C4-2B (cell line): ENCODE data around the gene SLCO3A1.

Experiments
- ZFX ChIP-seq: fragments of 450-650 bp; IDR thresholded peaks from 2 replicates; pipeline ENCODE4 v1.6.1; 2017
- TF ChIP-seq, protein P1 (sequence below): fragments of 450-650 bp; conservative IDR thresholded peaks from 2 replicates; pipeline ENCODE4 v1.5.1; 2017; ENCODE audit warnings: mild to moderate bottlenecking

DNA sequence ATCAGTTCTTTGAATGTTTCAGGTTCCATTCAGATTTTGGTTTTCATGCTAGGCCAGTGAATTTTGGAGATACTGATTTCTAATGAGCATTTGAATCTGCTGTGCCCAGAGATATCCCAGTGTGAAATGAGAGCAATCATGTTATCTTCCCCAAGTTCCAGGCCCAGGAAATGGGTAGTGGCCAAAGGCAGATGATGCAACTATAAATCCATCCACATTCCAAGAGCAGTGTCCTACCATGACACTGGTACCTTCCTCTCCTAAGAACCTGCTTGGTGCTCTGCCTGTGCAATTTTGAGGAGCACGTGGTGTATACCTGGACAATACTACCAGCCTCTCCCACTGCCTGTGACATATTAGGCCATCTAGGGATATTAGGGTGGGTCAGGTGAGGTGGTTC lies 186.8 kb downstream of the SLCO3A1 start:
- TF ChIP-seq, protein P1, sequence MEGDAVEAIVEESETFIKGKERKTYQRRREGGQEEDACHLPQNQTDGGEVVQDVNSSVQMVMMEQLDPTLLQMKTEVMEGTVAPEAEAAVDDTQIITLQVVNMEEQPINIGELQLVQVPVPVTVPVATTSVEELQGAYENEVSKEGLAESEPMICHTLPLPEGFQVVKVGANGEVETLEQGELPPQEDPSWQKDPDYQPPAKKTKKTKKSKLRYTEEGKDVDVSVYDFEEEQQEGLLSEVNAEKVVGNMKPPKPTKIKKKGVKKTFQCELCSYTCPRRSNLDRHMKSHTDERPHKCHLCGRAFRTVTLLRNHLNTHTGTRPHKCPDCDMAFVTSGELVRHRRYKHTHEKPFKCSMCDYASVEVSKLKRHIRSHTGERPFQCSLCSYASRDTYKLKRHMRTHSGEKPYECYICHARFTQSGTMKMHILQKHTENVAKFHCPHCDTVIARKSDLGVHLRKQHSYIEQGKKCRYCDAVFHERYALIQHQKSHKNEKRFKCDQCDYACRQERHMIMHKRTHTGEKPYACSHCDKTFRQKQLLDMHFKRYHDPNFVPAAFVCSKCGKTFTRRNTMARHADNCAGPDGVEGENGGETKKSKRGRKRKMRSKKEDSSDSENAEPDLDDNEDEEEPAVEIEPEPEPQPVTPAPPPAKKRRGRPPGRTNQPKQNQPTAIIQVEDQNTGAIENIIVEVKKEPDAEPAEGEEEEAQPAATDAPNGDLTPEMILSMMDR = no peak
- TF ChIP-seq ZFX = no peak
